Pancreas (tissue), 10 donors: ENCODE data around the gene MYORG. TPM values are rescaled to one million over a fixed set of nuclear protein-coding genes. Genes with fewer than 3 reads are reported as not detected.

Experiments
- ATAC-seq, 4 donors: fragments of 200-7000 bp; cut with Tn5 transposase; one replicate each; pipeline versions ENCODE4 v1.8.0 to v1.9.1; 2020; ENCODE audit warnings: mild to moderate bottlenecking in 4 of 4, moderate library complexity in 4 of 4
- DNase-seq, 6 donors: peaks; one replicate each; pipeline ENCODE4 v3.0.0-alpha.2; 2020
- FAIRE-seq: peaks from 2 replicates; lab custom pipeline; 2012; peaks lifted over from hg19 to GRCh38; lab: Jason Lieb, UNC
- H3K27ac ChIP-seq, 4 donors: fragments of 200-600 bp; sonication (generic); 1 replicate in 3 of 4; 2 replicates in 1 of 4; pipeline versions ENCODE4 v1.5.0 to v1.8.0; 2020
- H3K27me3 ChIP-seq, 4 donors: fragments of 200-600 bp; one replicate each; pipeline ENCODE4 v1.8.0; 2021
- H3K36me3 ChIP-seq, 3 donors: fragments of 200-600 bp; sonication (generic) in 1 of 3; one replicate each; pipeline versions ENCODE4 v1.5.0 to v1.8.0; 2020 to 2021
- H3K4me1 ChIP-seq, 3 donors: fragments of 200-600 bp; one replicate each; pipeline ENCODE4 v1.8.0; 2021
- H3K4me3 ChIP-seq, 4 donors: fragments of 200-600 bp; sonication (generic) in 2 of 4; one replicate each; pipeline versions ENCODE4 v1.5.0 to v1.8.0; 2020 to 2021
- H3K9me3 ChIP-seq, 4 donors: fragments of 200-600 bp; one replicate each; pipeline ENCODE4 v1.8.0; 2021
- CTCF ChIP-seq, 4 donors: fragments of 200-600 bp; sonication (generic) in 3 of 4; IDR thresholded peaks; one replicate each; pipeline versions ENCODE4 v1.5.0 to v1.8.0; 2021; ENCODE audit warnings: antibody characterized with exemption in 4 of 4
- WGBS, 2 donors: extraction: QIAGEN DNeasy Blood & Tissue Kit; methylation state at CpG; one replicate each; pipeline ENCODE4 v1.1.7; 2013; 5-methylcytosine and 5-hydroxymethylcytosine counted together
- intact Hi-C, 3 donors: fragments of 100-400 bp; cut with DNase I; formaldehyde crosslinking; loops; one replicate each; pipeline versions ENCODE4 v1.11.1 to v1.14.2; 2022
- polyA plus RNA-seq, 2 donors: library from polyadenylated mRNA; stranded (reverse); fragments of 200-250 nt; gene quantifications; one replicate each; pipeline ENCODE4 v1.2.3, GENCODE V29; 2013
- total RNA-seq, 6 donors: library from RNA; stranded (reverse); fragmentation: NEBNext Ultra II Directional in 4 of 6; extraction: Animal tissue kit (Norgen Biotek cat#: 25700) in 4 of 6; gene quantifications; one replicate each; pipeline versions ENCODE4 v1.2.1 to v1.2.4, GENCODE V29; 2021 to 2023
- donor health status: healthy with polysubstance abuse.
- donor health status: DM: no; HTN: no; CAD: no; lungs with moderate emphysema.
- donor health status: DM: no; HTN: no; CAD: no.
- donor health status: control.
- donor health status: control.
- donor health status: Bipolar disorder and iron deficiency.
- donor health status: DM: yes; HTN: yes; CAD: no.
- donor health status: DM: no; HTN: no; CAD: no.
- donor health status: DM: no; HTN: no; CAD: no.
- donor health status: DM: yes; HTN: yes; CAD: no.

The MYORG gene
- total and polyA plus RNA-seq, 8 donors = 1.8 to 17.5 (median 9.6) TPM

DNA sequence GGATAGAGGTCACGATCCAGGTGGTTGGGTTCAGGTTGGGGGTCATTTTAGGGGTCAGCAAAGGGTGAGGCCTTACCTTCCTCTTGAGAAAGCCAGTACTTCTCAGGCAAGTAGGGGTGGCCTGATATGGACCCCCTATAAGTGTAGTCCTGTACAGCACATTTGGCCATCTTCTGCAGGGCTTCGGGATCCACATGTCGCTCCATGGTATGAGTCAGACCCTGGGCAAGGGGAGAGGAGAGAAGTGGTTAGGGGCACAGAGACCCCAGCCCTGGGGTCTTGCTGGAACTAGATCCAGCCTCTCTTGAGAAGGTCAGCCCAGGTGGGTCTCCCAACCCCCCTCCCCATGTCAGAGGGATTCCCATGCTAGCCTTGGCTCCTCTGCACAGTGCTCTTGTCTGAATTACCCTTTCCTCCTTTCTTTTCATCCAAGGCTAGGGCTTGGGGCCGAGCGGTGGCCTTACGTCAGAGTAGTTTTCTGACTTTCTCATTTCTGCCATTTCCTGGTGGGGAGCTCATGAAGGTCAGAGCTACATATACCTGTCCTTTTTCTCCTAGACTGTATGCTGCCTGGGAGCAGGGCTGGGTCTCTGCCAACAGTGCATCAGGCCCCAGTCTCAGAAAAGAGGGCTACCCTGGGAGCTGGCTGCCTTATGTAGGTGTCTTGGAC, 9.0 kb upstream of the MYORG start:
- intact Hi-C loops = no loop called here
- H3K36me3 ChIP-seq = no peaks in the 10 kb centered on the region
- H3K9me3 ChIP-seq = no peaks in the 10 kb centered on the region
- no peak for ATAC-seq
- no peak for TF ChIP-seq CTCF (IDR thresholded peaks at IDR 0.05)
- H3K4me1 ChIP-seq = no peaks in the 10 kb centered on the region
- FAIRE-seq = no peak
- no peak overlapping the region for H3K4me3 ChIP-seq
- WGBS, 2 donors = 92 to 99% methylated on average over 6 of the region's 6 CpGs
- peak in 1 of 6 donors; percentile 24 for DNase-seq
- H3K27me3 ChIP-seq = no peaks in the 10 kb centered on the region
- H3K27ac ChIP-seq = no peak overlapping the region

- H3K36me3 ChIP-seq = no peaks in the 10 kb centered on the region
- 68 to 75% methylated on average over 7 of the region's 7 CpGs for WGBS, 2 donors
- peaks cover 0 to 6% (median 6%) of the 10 kb centered on the region in 3 donors for H3K4me1 ChIP-seq
- ATAC-seq = no peak
- no peak for TF ChIP-seq CTCF (IDR thresholded peaks at IDR 0.05)
- no peak for FAIRE-seq
- no peak overlapping the region for H3K4me3 ChIP-seq
- DNase-seq = no peak
- H3K9me3 ChIP-seq = no peaks in the 10 kb centered on the region
- no peaks in the 10 kb centered on the region for H3K27me3 ChIP-seq
- no peak overlapping the region for H3K27ac ChIP-seq
- intact Hi-C loops = no loop called here
These were observed 7.9 kb upstream of the MYORG start for GRCh38 chr9:34384368-34385165.

DNA sequence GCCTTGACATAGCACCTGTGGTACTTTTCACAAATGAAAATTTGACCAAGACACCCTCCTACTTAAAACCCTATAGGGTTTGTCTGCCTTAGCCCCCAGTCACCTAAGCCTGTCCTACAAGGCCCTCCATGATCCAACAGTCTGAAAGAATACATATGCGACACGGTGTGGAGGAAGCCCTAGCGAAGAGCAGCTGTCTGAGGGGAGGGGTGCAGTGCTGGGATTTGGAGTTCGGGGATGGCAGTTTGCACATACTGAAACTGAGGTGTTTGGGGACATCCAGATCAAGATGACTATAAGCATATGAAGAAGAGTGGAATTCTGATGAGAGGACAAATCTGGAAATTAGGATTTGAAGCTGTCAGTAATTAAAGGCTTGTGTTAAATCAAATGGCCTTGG, 7.2 kb upstream of the MYORG start:
- no peak for ATAC-seq
- Histone ChIP-seq H3K4me3 (no peak overlapping the region), H3K36me3 (no peaks in the 10 kb centered on the region), H3K4me1 (peaks cover 0 to 11% (median 6%) of the 10 kb centered on the region in 3 donors), H3K9me3 (no peaks in the 10 kb centered on the region), H3K27ac (no peak overlapping the region), H3K27me3 (no peaks in the 10 kb centered on the region)
- intact Hi-C loops = no loop called here
- no peak for FAIRE-seq
- WGBS, 2 donors = 79 to 82% methylated on average over 4 of the region's 4 CpGs
- no peak for DNase-seq
- TF ChIP-seq CTCF (IDR thresholded peaks at IDR 0.05) = no peak

GRCh38 chr9:34382879-34383278, 6.2 kb upstream of the MYORG start:
- TF ChIP-seq CTCF (IDR thresholded peaks at IDR 0.05) = no peak
- Histone ChIP-seq H3K4me3 (no peak overlapping the region), H3K27ac (no peak overlapping the region), H3K27me3 (no peaks in the 10 kb centered on the region), H3K36me3 (no peaks in the 10 kb centered on the region), H3K9me3 (no peaks in the 10 kb centered on the region), H3K4me1 (peaks cover 0 to 11% (median 6%) of the 10 kb centered on the region in 3 donors)
- FAIRE-seq = no peak
- ATAC-seq = no peak
- intact Hi-C loops = no loop called here
- no peak for DNase-seq
- 73 to 80% methylated on average over 3 of the region's 3 CpGs for WGBS, 2 donors

GRCh38 chr9:34382054-34382453, 5.4 kb upstream of the MYORG start:
- no peak for FAIRE-seq
- Histone ChIP-seq H3K27me3 (no peaks in the 10 kb centered on the region), H3K9me3 (no peaks in the 10 kb centered on the region), H3K36me3 (no peaks in the 10 kb centered on the region), H3K27ac (no peak overlapping the region), H3K4me1 (peaks cover 0 to 11% (median 6%) of the 10 kb centered on the region in 3 donors), H3K4me3 (no peak overlapping the region)
- no peak for ATAC-seq
- TF ChIP-seq CTCF (IDR thresholded peaks at IDR 0.05) = no peak
- intact Hi-C loops = no loop called here
- WGBS, 2 donors = 85 to 87% methylated on average over 5 of the region's 5 CpGs
- DNase-seq = no peak
